Heart left ventricle (tissue), 13 donors: ENCODE data around the gene P2RY1.

Experiments
- CTCF ChIP-seq, 12 donors: fragments of 200-600 bp; sonication (generic) in 4 of 12; IDR thresholded peaks; one replicate each; pipeline versions ENCODE4 v1.5.0 to v1.8.0; 2018 to 2022; ENCODE audit warnings: antibody characterized with exemption in 12 of 12, mild to moderate bottlenecking in 5 of 12
- POLR2A ChIP-seq, 2 donors: fragments of 450-650 bp; IDR thresholded peaks; one replicate each; pipeline ENCODE4 v1.6.1; 2017; ENCODE audit warnings: antibody characterized with exemption in 2 of 2, mild to moderate bottlenecking in 2 of 2, moderate library complexity in 2 of 2
- donor health status: ischemic (EF 13 %, LVEDD 7.1; RV severe dilation, severe dysfunction).
- donor health status: DM: no; HTN: yes; CAD: no.
- donor health status: DM: no; HTN: no; CAD: no.
- donor health status: ischemic (EF 25% LVEDD 6.9; RV normal size, moderate dysfunction).
- donor health status: ischemic (EF 25% LVEDD 5.7; RV mildly dilated, moderate dysfunction).
- donor health status: ischemic (EF 35%, LVEDD 5.7; RV mildly dilated, moderate dysfunction).
- donor health status: nonischemic (EF 11% LVEDD 7.7; RV severe dilation, severe dysfunction).
- donor health status: DM: yes; HTN: yes; CAD: no.
- donor health status: PGD.
- donor health status: ischemic (EF 29% LVEDD 5.4; RV normal size, mild dysfunction).
- donor health status: nonischemic (EF 23%, LVEDD 6.1; RV moderate dilation, normal function).

DNA sequence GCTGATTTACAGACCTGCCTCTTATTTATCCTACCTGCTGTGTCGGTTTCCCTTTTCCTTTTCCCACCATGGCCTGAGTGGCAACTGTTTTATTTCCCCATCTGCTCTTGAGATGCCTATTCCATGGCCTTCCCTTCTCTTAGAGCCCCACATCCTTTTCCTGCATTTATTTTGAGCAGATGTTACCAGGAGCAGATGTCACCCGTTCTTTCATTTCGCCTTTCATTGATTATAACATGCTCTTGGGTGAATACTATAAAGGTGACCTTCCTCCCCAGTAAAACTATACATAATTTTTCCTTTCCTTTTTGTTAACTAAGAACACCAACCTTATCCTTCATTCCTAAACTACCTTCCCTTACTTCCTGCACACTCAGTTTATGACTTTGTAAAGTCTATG, 8.5 kb upstream of the P2RY1 start:
- no peak for TF ChIP-seq CTCF (IDR thresholded peaks at IDR 0.05)
- TF ChIP-seq POLR2A (IDR thresholded peaks at IDR 0.05): no peak
